HepG2 (cell line): ENCODE data around the gene SULT1A3. TPM values are rescaled to one million over a fixed set of nuclear protein-coding genes. Genes with fewer than 3 reads are reported as not detected.
A peak's percentile ranks its signal among the peaks of the same experiment; 100 is the strongest.

Source experiments
- ATAC-seq: fragments of 200-7000 bp; cut with Tn5 transposase; 3 replicates; pipeline ENCODE4 v1.9.1; 2020; ENCODE audit warnings: mild to moderate bottlenecking, moderate library complexity
- BruUV-seq: library from RNA; stranded (reverse); fragments of 400-500 nt; replicated peaks from 2 replicates; lab custom pipeline; 2021; lab: Mats Ljungman, UMichigan
- CTCF ChIA-PET: fragments of 300-600 bp; formaldehyde crosslinking; extraction: SDS; loops from one replicate; lab custom pipeline; 2021; ENCODE audit warnings: low total read pairs, inconsistent platforms, low intra/inter-chr PET ratio; lab: Yijun Ruan, JAX
- POLR2A ChIA-PET: fragments of 350-600 bp; sonication (Branson Sonifier 250); formaldehyde crosslinking; loops from one replicate; lab custom pipeline; 2020; ENCODE audit warnings: antibody characterized with exemption, inconsistent platforms; lab: Yijun Ruan, JAX
- DNase-seq: peaks from one replicate; pipeline ENCODE4 v3.0.0-alpha.2; 2015; ENCODE audit warnings: low spot score
- FAIRE-seq: peaks from 3 replicates; lab custom pipeline; 2011; peaks lifted over from hg19 to GRCh38; lab: Jason Lieb, UNC
- H2AFZ ChIP-seq: one replicate; pipeline ENCODE4 v1.6.1; 2011; ENCODE audit warnings: low read length, inconsistent platforms
- H3K27ac ChIP-seq: fragments of 300-600 bp; 3 replicates; pipeline ENCODE4 v1.8.0; 2011; ENCODE audit warnings: mixed run types, mild to moderate bottlenecking, mixed read lengths, low read length, inconsistent platforms; ENCODE audit not compliant: insufficient read depth; ENCODE audit errors: extremely low read length
- H3K27me3 ChIP-seq, 2 experiments: fragments of 200-600 bp in 1 of 2; 2 replicates in 1 of 2; 3 replicates in 1 of 2; pipeline versions ENCODE4 v1.6.0 to v1.8.0; 2011; ENCODE audit warnings: low read length in 2 of 2, mild to moderate bottlenecking in 2 of 2, moderate library complexity in 2 of 2, inconsistent platforms in 1 of 2; ENCODE audit not compliant: insufficient read depth in 2 of 2, control insufficient read depth in 1 of 2
- H3K36me3 ChIP-seq, 2 experiments: fragments of 200-600 bp in 1 of 2; replicated peaks in 1 of 2; 2 replicates in 1 of 2; 3 replicates in 1 of 2; pipeline versions ENCODE4 v1.5.1 to v1.8.0; 2011; ENCODE audit warnings: low read length in 2 of 2, inconsistent platforms in 1 of 2; ENCODE audit not compliant: insufficient read depth in 2 of 2, control insufficient read depth in 1 of 2
- H3K4me1 ChIP-seq: 2 replicates; pipeline ENCODE4 v1.5.1; 2012; ENCODE audit warnings: low read length, inconsistent platforms; ENCODE audit not compliant: insufficient read depth
- H3K4me2 ChIP-seq: 2 replicates; pipeline ENCODE4 v1.6.0; 2011; ENCODE audit warnings: low read depth, low read length, inconsistent platforms
- H3K4me3 ChIP-seq, 3 experiments: fragments of 200-600 bp in 1 of 3; sonication (generic), shearing (Covaris generic) in 1 of 3; replicated peaks in 1 of 3; 2 replicates each; pipeline ENCODE4 v1.5.1; 2011 to 2016; ENCODE audit warnings: low read length in 3 of 3, inconsistent platforms in 2 of 3, low read depth in 2 of 3, mild to moderate bottlenecking in 2 of 3, control low read depth in 1 of 3, mixed read lengths in 1 of 3; ENCODE audit not compliant: insufficient read depth in 1 of 3
- H3K79me2 ChIP-seq: one replicate; pipeline ENCODE4 v1.6.1; 2011; ENCODE audit warnings: low read length, inconsistent platforms; ENCODE audit not compliant: insufficient read depth
- H3K9ac ChIP-seq: 2 replicates; pipeline ENCODE4 v1.6.0; 2011; ENCODE audit warnings: mild to moderate bottlenecking, low read depth, low read length, inconsistent platforms; ENCODE audit not compliant: insufficient read depth
- H3K9me3 ChIP-seq: 2 replicates; pipeline ENCODE4 v1.5.1; 2012; ENCODE audit warnings: mild to moderate bottlenecking, low read length
- H4K20me1 ChIP-seq: 2 replicates; pipeline ENCODE4 v1.6.0; 2011; ENCODE audit warnings: inconsistent platforms, mild to moderate bottlenecking, low read length, moderate library complexity; ENCODE audit not compliant: insufficient read depth
- AHR ChIP-seq: IDR thresholded peaks from 2 replicates; pipeline ENCODE4 v1.6.1; 2018; ENCODE audit warnings: missing genetic modification reagents, missing compliant biosample characterization
- ARID2 ChIP-seq: sonication (generic); formaldehyde crosslinking; IDR thresholded peaks from 2 replicates; pipeline ENCODE4 v1.8.1; 2022; ENCODE audit warnings: mild to moderate bottlenecking, missing genetic modification reagents, borderline replicate concordance
- CREB1 ChIP-seq, 2 experiments: fragments of 450-650 bp in 1 of 2; IDR thresholded peaks; 2 replicates each; pipeline ENCODE4 v1.6.1; 2016 to 2017; ENCODE audit warnings: control low read depth in 1 of 2, mild to moderate bottlenecking in 1 of 2, missing compliant biosample characterization in 1 of 2, missing genetic modification characterization in 1 of 2
- DNMT1 ChIP-seq: sonication (generic); formaldehyde crosslinking; IDR thresholded peaks from 2 replicates; pipeline ENCODE4 v1.5.1; 2020; ENCODE audit warnings: mild to moderate bottlenecking, missing genetic modification reagents
- FOSL2 ChIP-seq: sonication (generic); formaldehyde crosslinking; IDR thresholded peaks from 2 replicates; pipeline ENCODE4 v1.4.0; 2020; ENCODE audit warnings: missing genetic modification reagents
- MTA3 ChIP-seq: sonication (generic); formaldehyde crosslinking; IDR thresholded peaks from 2 replicates; pipeline ENCODE4 v1.4.0; 2020; ENCODE audit warnings: missing genetic modification reagents
- MYC ChIP-seq: sonication (generic); formaldehyde crosslinking; IDR thresholded peaks from 2 replicates; pipeline ENCODE4 v1.9.0; 2021; ENCODE audit warnings: missing genetic modification reagents, borderline replicate concordance
- NR2F1 ChIP-seq, 2 experiments: fragments of 450-650 bp in 1 of 2; formaldehyde crosslinking in 1 of 2; IDR thresholded peaks; 2 replicates each; pipeline versions ENCODE4 v1.5.0 to v1.6.1; 2016 to 2020; ENCODE audit warnings: mild to moderate bottlenecking in 1 of 2, missing compliant biosample characterization in 1 of 2, missing genetic modification reagents in 1 of 2, moderate library complexity in 1 of 2
- NR2F6 ChIP-seq, 2 experiments: IDR thresholded peaks; 2 replicates each; pipeline ENCODE4 v1.6.1; 2016; ENCODE audit warnings: antibody characterized with exemption in 1 of 2, mild to moderate bottlenecking in 1 of 2
- PHF8 ChIP-seq: sonication (generic); formaldehyde crosslinking; IDR thresholded peaks from 2 replicates; pipeline ENCODE4 v1.5.0; 2020; ENCODE audit warnings: missing genetic modification reagents
- RARA ChIP-seq: IDR thresholded peaks from 2 replicates; pipeline ENCODE4 v1.6.1; 2016; ENCODE audit warnings: missing genetic modification reagents, missing compliant biosample characterization
- RXRA ChIP-seq: sonication (generic); formaldehyde crosslinking; IDR thresholded peaks from 2 replicates; pipeline ENCODE4 v1.5.1; 2020; ENCODE audit warnings: missing genetic modification reagents
- SMYD3 ChIP-seq: sonication (generic); formaldehyde crosslinking; IDR thresholded peaks from 2 replicates; pipeline ENCODE4 v1.8.1; 2023; ENCODE audit warnings: mild to moderate bottlenecking, missing genetic modification reagents
- THRA ChIP-seq: sonication (generic); formaldehyde crosslinking; IDR thresholded peaks from 2 replicates; pipeline ENCODE4 v1.4.0; 2020; ENCODE audit warnings: missing genetic modification reagents, borderline replicate concordance
- ZFX ChIP-seq: sonication (generic); formaldehyde crosslinking; IDR thresholded peaks from 2 replicates; pipeline ENCODE4 v1.4.0; 2020; ENCODE audit warnings: mild to moderate bottlenecking, low read depth, missing genetic modification reagents, moderate library complexity
- ZMYM4 ChIP-seq: sonication (generic); formaldehyde crosslinking; IDR thresholded peaks from 2 replicates; pipeline ENCODE4 v1.8.1; 2023; ENCODE audit warnings: mild to moderate bottlenecking, missing genetic modification reagents
- ZNF362 ChIP-seq: sonication (generic); formaldehyde crosslinking; IDR thresholded peaks from 2 replicates; pipeline ENCODE4 v1.4.0; 2020; ENCODE audit warnings: missing genetic modification reagents, mild to moderate bottlenecking, borderline replicate concordance
- ZNF589 ChIP-seq: sonication (generic); formaldehyde crosslinking; conservative IDR thresholded peaks from 2 replicates; pipeline ENCODE4 v1.8.0; 2022; ENCODE audit warnings: mild to moderate bottlenecking, moderate library complexity, missing genetic modification reagents
- ZNF644 ChIP-seq: IDR thresholded peaks from 2 replicates; pipeline ENCODE4 v1.6.1; 2016; ENCODE audit warnings: low read depth
- ZNF720 ChIP-seq: sonication (generic); formaldehyde crosslinking; IDR thresholded peaks from 2 replicates; pipeline ENCODE4 v1.4.0; 2020; ENCODE audit warnings: missing genetic modification reagents
- ZNF770 ChIP-seq: sonication (generic); formaldehyde crosslinking; IDR thresholded peaks from 2 replicates; pipeline ENCODE4 v1.5.0; 2020; ENCODE audit warnings: mild to moderate bottlenecking, missing genetic modification reagents
- WGBS: methylation state at CpG from one replicate; pipeline ENCODE4 v1.1.6; 2017; ENCODE audit warnings: low lambda C conversion rate; 5-methylcytosine and 5-hydroxymethylcytosine counted together
- in situ Hi-C: cut with HindIII; loops from 2 replicates; pipeline ENCODE4 v1.10.0; 2017; ENCODE audit warnings: low pct_unique_long_range_greater_than_20kb; ENCODE audit not compliant: extremely low pct_ligation_motif_present
- intact Hi-C: fragments of 100-400 bp; cut with micrococcal nuclease; formaldehyde crosslinking; loops from one replicate; pipeline ENCODE4 v1.10.0; 2022; ENCODE audit not compliant: unreplicated experiment
- polyA plus RNA-seq, 8 experiments: library from polyadenylated mRNA; depleted of rRNA in 3 of 8; stranded (reverse) in 7 of 8; unstranded in 1 of 8; fragments of >200 nt; fragmentation: Illumina TruSeq in 4 of 8; extraction: Trizol in 4 of 8; gene quantifications; 2 replicates each; pipeline versions ENCODE4 v1.2.1 to v1.2.3, GENCODE V29; 2011 to 2016; ENCODE audit warnings: low read depth in 4 of 8, missing spikeins in 1 of 8, mixed read lengths in 1 of 8; ENCODE audit not compliant: insufficient read depth in 1 of 8
- total RNA-seq, 5 experiments: library from RNA; depleted of rRNA; stranded (reverse); fragments of >200 nt; fragmentation: Illumina TruSeq; extraction: Trizol; gene quantifications; 2 replicates each; pipeline ENCODE4 v1.2.3, GENCODE V29; 2016; ENCODE audit warnings: low read depth in 1 of 5

SULT1A3 gene
- total and polyA plus RNA-seq, 2 of the 13 experiments (the other 11 are each of a cell fraction or from before 2014, with no cell fraction given): 21.0 to 28.3 TPM

- Histone ChIP-seq H3K9ac (no peak overlapping the region), H3K36me3 (no peaks in the 10 kb centered on the region), H2AFZ (no peak overlapping the region), H3K27me3 (no peaks in the 10 kb centered on the region), H3K4me2 (no peak overlapping the region; the same call in 1 of the 2 replicates), H4K20me1 (no peaks in the 10 kb centered on the region), H3K27ac (no peak overlapping the region), H3K4me3 (no peak overlapping the region), H3K9me3 (no peaks in the 10 kb centered on the region), H3K79me2 (no peaks in the 10 kb centered on the region), H3K4me1 (peaks cover 50% of the 10 kb centered on the region)
- in situ Hi-C loops (no loop called here), intact Hi-C loops (no loop called here)
- no peak for FAIRE-seq
- POLR2A ChIA-PET: interaction anchor here (1.3 kb wide), 1 partner anchor 15 kb away, joined by 4 read pairs; no protein-coding TSS in a partner anchor
- WGBS: 63% methylated on average over 5 of the region's 5 CpGs
- no peak for DNase-seq
- BruUV-seq: no TSS peak
- CTCF ChIA-PET: no interaction called here
- ATAC-seq: no peak; the same call in 2 of the 3 replicates
- TF ChIP-seq ZNF644 (CRISPR knock-in tag): no peak
- no peak for TF ChIP-seq DNMT1 (CRISPR knock-in tag)
- TF ChIP-seq ZMYM4 (CRISPR knock-in tag): 0 out of 2 replicates have a peak, but pooled peaks have one; percentile 13
- TF ChIP-seq ZNF770: peak; percentile 48; the same call in 1 of the 2 replicates
- 0 out of 4 replicates have a peak, but pooled peaks of 1 of the 2 experiments have one; percentile 13 for TF ChIP-seq NR2F1 (CRISPR knock-in tag; IDR thresholded peaks at IDR 0.05)
- TF ChIP-seq ZNF720 (CRISPR knock-in tag): no peak
- no peak for TF ChIP-seq ZFX (CRISPR knock-in tag)
- TF ChIP-seq PHF8 (CRISPR knock-in tag): no peak
- TF ChIP-seq NR2F6 (IDR thresholded peaks at IDR 0.05): peak; percentile 56
- peak; percentile 54; the same call in 1 of the 2 replicates for TF ChIP-seq NR2F6 (CRISPR knock-in tag; IDR thresholded peaks at IDR 0.05)
- no peak for TF ChIP-seq MYC (CRISPR knock-in tag)
- peak; percentile 67; the same call in 1 of the 2 replicates for TF ChIP-seq RXRA
- no peak for TF ChIP-seq ZNF589 (CRISPR knock-in tag)
- peak; percentile 88 for TF ChIP-seq ZNF362 (CRISPR knock-in tag)
- peak; percentile 74 for TF ChIP-seq RARA (CRISPR knock-in tag)
- TF ChIP-seq FOSL2 (CRISPR knock-in tag): 0 out of 2 replicates have a peak, but pooled peaks have one; percentile 6
- no peak for TF ChIP-seq MTA3 (CRISPR knock-in tag)
- no peak for TF ChIP-seq CREB1 (IDR thresholded peaks at IDR 0.05)
- no peak for TF ChIP-seq CREB1 (CRISPR knock-in tag; IDR thresholded peaks at IDR 0.05)
- TF ChIP-seq ARID2 (CRISPR knock-in tag): no peak
- no peak for TF ChIP-seq AHR (CRISPR knock-in tag)
- peak; percentile 93; the same call in 1 of the 2 replicates for TF ChIP-seq THRA
- no peak for TF ChIP-seq SMYD3
Observed at GRCh38 chr16:30155188-30155587, 43.9 kb upstream of the SULT1A3 start.
